Spleen (tissue), 11 donors: ENCODE measurements around the gene METTL14. TPM values are rescaled to one million over a fixed set of nuclear protein-coding genes. Genes with fewer than 3 reads are reported as not detected.
A peak's percentile ranks its signal among the peaks of the same experiment; 100 is the strongest.

Source experiments
- DNase-seq: peaks from one replicate; pipeline ENCODE4 v3.0.0-alpha.2; 2020
- H3K27ac ChIP-seq, 8 donors: fragments of 200-600 bp; sonication (generic) in 7 of 8; 1 replicate in 4 of 8; 2 replicates in 4 of 8; pipeline versions ENCODE4 v1.5.0 to v1.8.0; 2016 to 2021; ENCODE audit warnings: inconsistent platforms in 4 of 8, mild to moderate bottlenecking in 4 of 8, moderate library complexity in 1 of 8
- H3K27me3 ChIP-seq, 7 donors: fragments of 200-600 bp; sonication (generic) in 6 of 7; replicated peaks in 1 of 7; 1 replicate in 4 of 7; 2 replicates in 3 of 7; pipeline versions ENCODE4 v1.5.0 to v1.8.0; 2016 to 2021; ENCODE audit warnings: inconsistent platforms in 3 of 7, mild to moderate bottlenecking in 1 of 7
- H3K36me3 ChIP-seq, 6 donors: fragments of 200-600 bp; sonication (generic) in 5 of 6; 1 replicate in 4 of 6; 2 replicates in 2 of 6; pipeline versions ENCODE4 v1.5.0 to v1.8.0; 2016 to 2021; ENCODE audit warnings: inconsistent platforms in 2 of 6
- H3K4me1 ChIP-seq, 6 donors: fragments of 200-600 bp; sonication (generic) in 5 of 6; 1 replicate in 3 of 6; 2 replicates in 3 of 6; pipeline versions ENCODE4 v1.5.0 to v1.8.0; 2016 to 2021; ENCODE audit warnings: inconsistent platforms in 3 of 6
- H3K4me3 ChIP-seq, 8 donors: fragments of 200-600 bp; sonication (generic) in 7 of 8; 1 replicate in 4 of 8; 2 replicates in 4 of 8; pipeline versions ENCODE4 v1.5.0 to v1.8.0; 2016 to 2021; ENCODE audit warnings: inconsistent platforms in 4 of 8, mild to moderate bottlenecking in 4 of 8, moderate library complexity in 2 of 8
- H3K9me3 ChIP-seq, 8 donors: fragments of 200-600 bp; sonication (generic) in 7 of 8; 1 replicate in 4 of 8; 2 replicates in 4 of 8; pipeline versions ENCODE4 v1.5.0 to v1.8.0; 2016 to 2021; ENCODE audit warnings: inconsistent platforms in 4 of 8
- CTCF ChIP-seq, 11 experiments: fragments of 200-600 bp in 7 of 11; fragments of 450-650 bp in 4 of 11; sonication (generic) in 4 of 11; IDR thresholded peaks in 8 of 11; conservative IDR thresholded peaks in 3 of 11; 1 replicate in 7 of 11; 2 replicates in 4 of 11; pipeline versions ENCODE4 v1.4.0 to v1.8.0; 2016 to 2021; ENCODE audit warnings: antibody characterized with exemption in 11 of 11, inconsistent platforms in 4 of 11, mild to moderate bottlenecking in 1 of 11
- POLR2A ChIP-seq, 3 donors: fragments of 450-650 bp; IDR thresholded peaks; one replicate each; pipeline ENCODE4 v1.5.1; 2017; ENCODE audit warnings: antibody characterized with exemption in 3 of 3, mild to moderate bottlenecking in 1 of 3
- POLR2AphosphoS5 ChIP-seq, 3 donors: sonication (generic); formaldehyde crosslinking; IDR thresholded peaks; one replicate each; pipeline ENCODE4 v1.5.1; 2017; ENCODE audit warnings: antibody characterized with exemption in 3 of 3
- WGBS, 5 donors: extraction: QIAGEN DNeasy Blood & Tissue Kit in 3 of 5; methylation state at CpG; one replicate each; pipeline versions ENCODE4 v1.1.5 to v1.1.7; 2013 to 2018; 5-methylcytosine and 5-hydroxymethylcytosine counted together
- intact Hi-C: fragments of 100-400 bp; cut with DNase I; formaldehyde crosslinking; loops from one replicate; pipeline ENCODE4 v1.15.0; 2023; ENCODE audit warnings: low total_unique reads
- polyA plus RNA-seq, 3 donors: library from polyadenylated mRNA; stranded (reverse); fragments of 200-250 nt; gene quantifications; one replicate each; pipeline ENCODE4 v1.2.1, GENCODE V29; 2013
- total RNA-seq, 7 donors: library from RNA; depleted of rRNA in 3 of 7; stranded (reverse); fragments of >200 nt in 3 of 7; fragmentation: NEBNext Ultra II Directional in 4 of 7; extraction: Animal tissue kit (Norgen Biotek cat#: 25700) in 4 of 7; gene quantifications; one replicate each; pipeline versions ENCODE4 v1.1.0 to v1.2.1, GENCODE V29; 2016 to 2021
- donor health status: healthy with polysubstance abuse.
- donor health status: DM: no; HTN: no; CAD: no; lungs with moderate emphysema.
- donor health status: DM: no; HTN: no; CAD: no.
- donor health status: Bipolar disorder and iron deficiency.
- donor health status: healthy.
- donor health status: DM: no; HTN: no; CAD: no.
- donor health status: DM: yes; HTN: yes; CAD: no.

Gene METTL14
- total and polyA plus RNA-seq, 10 donors, result 7.1 to 48.3 (median 35.2) TPM

GRCh38 chr4:118758293-118758692, 73.1 kb downstream of the METTL14 start:
- H3K4me1 ChIP-seq, result peaks cover 6 to 55% (median 17%) of the 10 kb centered on the region in 6 donors
- no peaks in the 10 kb centered on the region for H3K27me3 ChIP-seq
- peak overlapping the region in 7 of 8 donors; percentile 10 to 71 (median 59) for H3K27ac ChIP-seq
- H3K36me3 ChIP-seq, result peaks cover 0 to 59% (median 11%) of the 10 kb centered on the region in 6 donors
- TF ChIP-seq CTCF (IDR thresholded peaks at IDR 0.05 in 8 of 11, conservative IDR thresholded peaks at IDR 0.05 in 3 of 11), result no peak
- no peak for TF ChIP-seq POLR2AphosphoS5 (IDR thresholded peaks at IDR 0.05)
- no peak for TF ChIP-seq POLR2A (IDR thresholded peaks at IDR 0.05)
- no peak for DNase-seq
- WGBS, 5 donors, result 70 to 83% (median 81%) methylated on average over 5 of the region's 5 CpGs
- intact Hi-C loops, result no loop called here
- no peaks in the 10 kb centered on the region for H3K9me3 ChIP-seq
- H3K4me3 ChIP-seq, result no peak overlapping the region

- Histone ChIP-seq H3K9me3 (no peaks in the 10 kb centered on the region), H3K27me3 (no peaks in the 10 kb centered on the region), H3K27ac (peak overlapping the region in 7 of 8 donors; percentile 44 to 71 (median 58)), H3K4me3 (no peak overlapping the region), H3K36me3 (peaks cover 0 to 66% (median 21%) of the 10 kb centered on the region in 6 donors), H3K4me1 (peaks cover 6 to 52% (median 17%) of the 10 kb centered on the region in 6 donors)
- TF ChIP-seq POLR2A (IDR thresholded peaks at IDR 0.05) (no peak), POLR2AphosphoS5 (IDR thresholded peaks at IDR 0.05) (no peak), CTCF (IDR thresholded peaks at IDR 0.05 in 8 of 11, conservative IDR thresholded peaks at IDR 0.05 in 3 of 11) (no peak)
- 54 to 66% (median 64%) methylated on average over 2 of the region's 2 CpGs for WGBS, 5 donors
- DNase-seq, result no peak
- intact Hi-C loops, result no loop called here
Observed at GRCh38 chr4:118759481-118759880, 74.3 kb downstream of the METTL14 start.

DNA sequence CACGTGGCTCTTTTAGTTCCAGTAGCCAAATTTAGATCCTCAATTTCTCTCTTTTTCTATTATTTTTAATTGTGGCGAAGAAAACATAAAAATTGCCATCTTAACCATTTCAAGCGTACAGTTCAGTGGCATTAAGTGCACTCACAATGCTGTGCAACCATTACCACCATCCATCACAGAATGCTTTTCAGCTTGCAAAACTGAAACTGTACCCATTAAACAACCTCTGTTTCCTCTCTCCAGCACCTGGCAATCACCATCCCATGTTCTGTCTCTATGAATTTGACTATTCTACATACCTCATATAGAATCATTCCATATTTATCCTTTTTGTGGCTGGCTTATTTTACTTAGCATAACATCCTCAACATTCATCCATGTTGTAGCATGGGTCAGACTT, 74.9 kb downstream of the METTL14 start:
- no peaks in the 10 kb centered on the region for H3K9me3 ChIP-seq
- no peak for DNase-seq
- 75 to 86% (median 82%) methylated on average over 3 of the region's 3 CpGs for WGBS, 5 donors
- intact Hi-C loops, result no loop called here
- TF ChIP-seq POLR2A (IDR thresholded peaks at IDR 0.05) (no peak), CTCF (IDR thresholded peaks at IDR 0.05 in 8 of 11, conservative IDR thresholded peaks at IDR 0.05 in 3 of 11) (no peak), POLR2AphosphoS5 (IDR thresholded peaks at IDR 0.05) (no peak)
- H3K27ac ChIP-seq, result peak overlapping the region in 7 of 8 donors; percentile 44 to 71 (median 58)
- H3K27me3 ChIP-seq, result no peaks in the 10 kb centered on the region
- peak overlapping the region in 1 of 8 donors; percentile 1 for H3K4me3 ChIP-seq
- H3K36me3 ChIP-seq, result peaks cover 0 to 72% (median 22%) of the 10 kb centered on the region in 6 donors
- peaks cover 6 to 49% (median 17%) of the 10 kb centered on the region in 6 donors for H3K4me1 ChIP-seq

- H3K4me1 ChIP-seq, result peaks cover 6 to 49% (median 17%) of the 10 kb centered on the region in 6 donors
Observed at GRCh38 chr4:118760493-118760892, 75.3 kb downstream of the METTL14 start.

More at GRCh38 chr4:118760493-118760892, 75.3 kb downstream of the METTL14 start:
- no peak for DNase-seq
- 56 to 83% (median 77%) methylated on average over 5 of the region's 5 CpGs for WGBS, 5 donors
- peak overlapping the region in 1 of 8 donors; percentile 1 for H3K4me3 ChIP-seq
- intact Hi-C loops, result no loop called here
- H3K27me3 ChIP-seq, result no peaks in the 10 kb centered on the region
- H3K9me3 ChIP-seq, result no peaks in the 10 kb centered on the region
- TF ChIP-seq POLR2AphosphoS5 (IDR thresholded peaks at IDR 0.05) (no peak), CTCF (IDR thresholded peaks at IDR 0.05 in 8 of 11, conservative IDR thresholded peaks at IDR 0.05 in 3 of 11) (no peak), POLR2A (IDR thresholded peaks at IDR 0.05) (no peak)
- peaks cover 0 to 76% (median 22%) of the 10 kb centered on the region in 6 donors for H3K36me3 ChIP-seq
- peak overlapping the region in 7 of 8 donors; percentile 44 to 71 (median 58) for H3K27ac ChIP-seq
